SU-DHL-6 (cell line): ENCODE data around the gene PAIP1.
"Not testable (repeated sequence)": the region's sequence is repeated elsewhere in the genome, so short reads cannot be mapped to it uniquely, and the experiment has no call there.

Source experiments
- H2AFZ ChIP-seq: fragments of 200-600 bp; sonication (generic); 2 replicates; pipeline ENCODE4 v1.6.1; 2014; ENCODE audit warnings: low read depth, mild to moderate bottlenecking, moderate library complexity, mixed read lengths, antibody characterized with exemption, low read length; ENCODE audit not compliant: severe bottlenecking
- H3F3A ChIP-seq: fragments of 200-600 bp; shearing (Covaris generic); 2 replicates; pipeline ENCODE4 v1.6.0; 2016; ENCODE audit warnings: antibody characterized with exemption, mild to moderate bottlenecking; ENCODE audit not compliant: insufficient read depth
- H3K27ac ChIP-seq: fragments of 200-600 bp; sonication (generic); 2 replicates; pipeline ENCODE4 v1.5.1; 2016; ENCODE audit warnings: low read depth, mild to moderate bottlenecking, low read length, moderate library complexity, mixed read lengths
- H3K27me3 ChIP-seq: fragments of 200-600 bp; sonication (generic), shearing (Covaris generic); 2 replicates; pipeline ENCODE4 v1.6.0; 2014; ENCODE audit warnings: mild to moderate bottlenecking, low read length
- H3K36me3 ChIP-seq: fragments of 200-600 bp; sonication (generic); 2 replicates; pipeline ENCODE4 v1.6.1; 2014; ENCODE audit warnings: mild to moderate bottlenecking, low read length, mixed read lengths
- H3K4me2 ChIP-seq: fragments of 300-600, 200-600 bp; shearing (Covaris generic), sonication (generic); 2 replicates; pipeline ENCODE4 v1.6.0; 2014; ENCODE audit warnings: low read length, low read depth, mild to moderate bottlenecking; ENCODE audit not compliant: poor library complexity, severe bottlenecking
- H3K4me3 ChIP-seq: fragments of 200-600 bp; sonication (generic); 2 replicates; pipeline ENCODE4 v1.5.1; 2014; ENCODE audit warnings: antibody characterized with exemption, low read length, mild to moderate bottlenecking, mixed read lengths; ENCODE audit not compliant: insufficient read depth, poor library complexity, severe bottlenecking
- H3K79me2 ChIP-seq: fragments of 200-600 bp; sonication (generic); 2 replicates; pipeline ENCODE4 v1.6.1; 2014; ENCODE audit warnings: mild to moderate bottlenecking, low read length, moderate library complexity; ENCODE audit not compliant: insufficient read depth
- H3K9ac ChIP-seq: fragments of 200-600 bp; sonication (generic); 2 replicates; pipeline ENCODE4 v1.7.0; 2014; ENCODE audit warnings: mild to moderate bottlenecking, low read length
- H3K9me2 ChIP-seq: fragments of 200-600 bp; sonication (generic); replicated peaks from 2 replicates; pipeline ENCODE4 v1.6.1; 2014; ENCODE audit warnings: low read length; ENCODE audit not compliant: insufficient read depth
- H3K9me3 ChIP-seq: fragments of 200-600 bp; sonication (generic); 2 replicates; pipeline ENCODE4 v1.6.1; 2014; ENCODE audit warnings: low read length, mixed read lengths; ENCODE audit not compliant: insufficient read depth
- H4K20me1 ChIP-seq: fragments of 200-600 bp; sonication (generic); 2 replicates; pipeline ENCODE4 v1.6.1; 2014; ENCODE audit warnings: low read depth, mild to moderate bottlenecking, antibody characterized with exemption, low read length, moderate library complexity, mixed read lengths
- CTCF ChIP-seq: fragments of 200-600 bp; sonication (generic); IDR thresholded peaks from one replicate; pipeline ENCODE4 v1.5.1; 2017; ENCODE audit warnings: antibody characterized with exemption, mild to moderate bottlenecking, low read length, moderate library complexity; ENCODE audit not compliant: insufficient read depth, poor library complexity, severe bottlenecking
- EZH2phosphoT487 ChIP-seq: fragments of 200-600 bp; sonication (generic), shearing (Covaris generic); conservative IDR thresholded peaks from 2 replicates; pipeline ENCODE4 v1.6.1; 2018; ENCODE audit warnings: mild to moderate bottlenecking, antibody characterized with exemption, low read length, moderate library complexity, mixed read lengths

Gene PAIP1

GRCh38 chr5:43560128-43560527 is 3.3 kb upstream of the PAIP1 start:
- Histone ChIP-seq H3K36me3 (peaks cover 3% of the 10 kb centered on the region; the same call in 1 of the 2 replicates), H4K20me1 (no peaks in the 10 kb centered on the region), H2AFZ (no peak overlapping the region), H3K27ac (no peak overlapping the region), H3K9me2 (no peaks in the 10 kb centered on the region), H3K9ac (no peak overlapping the region), H3K9me3 (no peaks in the 10 kb centered on the region), H3K27me3 (no peaks in the 10 kb centered on the region), H3K4me3 (no peak overlapping the region), H3K4me2 (no peak overlapping the region), H3F3A (peaks cover 8% of the 10 kb centered on the region; the same call in 1 of the 2 replicates), H3K79me2 (peaks cover 13% of the 10 kb centered on the region)
- TF ChIP-seq EZH2phosphoT487 (no peak), CTCF (no peak)

GRCh38 chr5:43556607-43556856 is 345 bp downstream of the PAIP1 start:
- H3K9ac ChIP-seq = peak overlapping the region; percentile 87
- peak overlapping the region; percentile 97 for H3K4me3 ChIP-seq
- peak overlapping the region; percentile 96 for H2AFZ ChIP-seq

GRCh38 chr5:43555895-43556606 is 826 bp downstream of the PAIP1 start:
- peaks cover 8% of the 10 kb centered on the region; the same call in 1 of the 2 replicates for H3F3A ChIP-seq
- H3K9me3 ChIP-seq = no peaks in the 10 kb centered on the region
- H4K20me1 ChIP-seq = no peaks in the 10 kb centered on the region
- no peak for TF ChIP-seq EZH2phosphoT487
- H3K36me3 ChIP-seq = peaks cover 30% of the 10 kb centered on the region
- peaks cover 52% of the 10 kb centered on the region for H3K79me2 ChIP-seq
- H3K9ac ChIP-seq = peak overlapping the region; percentile 87
- H3K4me3 ChIP-seq = peak overlapping the region; percentile 97
- H2AFZ ChIP-seq = peak overlapping the region; percentile 68
- no peaks in the 10 kb centered on the region for H3K27me3 ChIP-seq
- H3K27ac ChIP-seq = peak overlapping the region; percentile 86
- H3K4me2 ChIP-seq = peak overlapping the region; percentile 77
- no peaks in the 10 kb centered on the region for H3K9me2 ChIP-seq

More at GRCh38 chr5:43556607-43556856, 345 bp downstream of the PAIP1 start:
- not testable (repeated sequence) for H3F3A ChIP-seq, H3K27me3 ChIP-seq, H3K9me3 ChIP-seq, H3K9me2 ChIP-seq, H4K20me1 ChIP-seq
- Histone ChIP-seq H3K36me3 (peaks cover 26% of the 10 kb centered on the region), H3K4me2 (peak overlapping the region; percentile 77), H3K27ac (peak overlapping the region; percentile 86), H3K79me2 (peaks cover 47% of the 10 kb centered on the region)

- H3K4me2 ChIP-seq = peak overlapping the region; percentile 77
- no peaks in the 10 kb centered on the region for H4K20me1 ChIP-seq
- no peak for TF ChIP-seq EZH2phosphoT487
- TF ChIP-seq CTCF = no peak
- peaks cover 65% of the 10 kb centered on the region for H3K79me2 ChIP-seq
- H3K27ac ChIP-seq = no peak overlapping the region
- H3K9me2 ChIP-seq = no peaks in the 10 kb centered on the region
- H3K27me3 ChIP-seq = no peaks in the 10 kb centered on the region
- peak overlapping the region; percentile 97 for H3K4me3 ChIP-seq
- no peaks in the 10 kb centered on the region for H3K9me3 ChIP-seq
- H3K36me3 ChIP-seq = peaks cover 40% of the 10 kb centered on the region
- peak overlapping the region; percentile 87 for H3K9ac ChIP-seq
- no peak overlapping the region for H2AFZ ChIP-seq
- H3F3A ChIP-seq = peaks cover 8% of the 10 kb centered on the region; the same call in 1 of the 2 replicates
Observed at GRCh38 chr5:43554497-43554896, 2.4 kb downstream of the PAIP1 start.
